Measurements from ENCODE around the gene IGFBP2. TPM values are rescaled to one million over a fixed set of nuclear protein-coding genes. Genes with fewer than 3 reads are reported as not detected.

Gene IGFBP2
- polyA plus RNA-seq, 1 donor (not counting 4 experiments of a cell fraction or from before 2014, with no cell fraction given), result 10.2 TPM

- peak; percentile 58 for FAIRE-seq
- Histone ChIP-seq H3K4me3 (ENCODE audit: control insufficient read depth in 2 of 3, extremely low read depth in 1 of 3, insufficient read depth in 2 of 3, low read depth in 1 of 3, low read length in 3 of 3) (peak overlapping the region in 2 of 3 experiments; percentile 27 to 34), H3K4me1 (ENCODE audit: control insufficient read depth, extremely low read depth, insufficient read depth, low read length) (peaks cover 42% of the 10 kb centered on the region), H4K20me1 (ENCODE audit: control insufficient read depth, extremely low read depth, insufficient read depth, low read length) (no peaks in the 10 kb centered on the region), H3K9me3 (ENCODE audit: control insufficient read depth, low read depth, low read length) (no peaks in the 10 kb centered on the region), H3K79me2 (ENCODE audit: control insufficient read depth, insufficient read depth, low read length) (no peaks in the 10 kb centered on the region), H3K36me3 (ENCODE audit: control insufficient read depth in 2 of 2, extremely low read depth in 1 of 2, insufficient read depth in 2 of 2, low read length in 2 of 2) (no peaks in the 10 kb centered on the region), H3K27me3 (ENCODE audit: control insufficient read depth, extremely low read depth, insufficient read depth, low read length) (no peaks in the 10 kb centered on the region), H3K9me1 (ENCODE audit: control insufficient read depth, extremely low read depth, insufficient read depth, low read length) (no peaks in the 10 kb centered on the region), H3K27ac (ENCODE audit: control insufficient read depth, insufficient read depth, low read length) (peak overlapping the region; percentile 48), H3K4me2 (ENCODE audit: control insufficient read depth, extremely low read depth, insufficient read depth, low read depth, low read length) (peak overlapping the region; percentile 44), H3K9ac (ENCODE audit: control insufficient read depth, extremely low read depth, insufficient read depth, low read length) (peak overlapping the region; percentile 34), H2AFZ (ENCODE audit: control insufficient read depth, low read length) (peak overlapping the region; percentile 96)
- dilution Hi-C loops (cut with MboI; ENCODE audit: extremely low pct_ligation_motif_present, low sequenced_read_pairs), result no loop called here
- no peak for DNase-seq (ENCODE audit: low read depth, low spot score)
- TF ChIP-seq, protein P1, sequence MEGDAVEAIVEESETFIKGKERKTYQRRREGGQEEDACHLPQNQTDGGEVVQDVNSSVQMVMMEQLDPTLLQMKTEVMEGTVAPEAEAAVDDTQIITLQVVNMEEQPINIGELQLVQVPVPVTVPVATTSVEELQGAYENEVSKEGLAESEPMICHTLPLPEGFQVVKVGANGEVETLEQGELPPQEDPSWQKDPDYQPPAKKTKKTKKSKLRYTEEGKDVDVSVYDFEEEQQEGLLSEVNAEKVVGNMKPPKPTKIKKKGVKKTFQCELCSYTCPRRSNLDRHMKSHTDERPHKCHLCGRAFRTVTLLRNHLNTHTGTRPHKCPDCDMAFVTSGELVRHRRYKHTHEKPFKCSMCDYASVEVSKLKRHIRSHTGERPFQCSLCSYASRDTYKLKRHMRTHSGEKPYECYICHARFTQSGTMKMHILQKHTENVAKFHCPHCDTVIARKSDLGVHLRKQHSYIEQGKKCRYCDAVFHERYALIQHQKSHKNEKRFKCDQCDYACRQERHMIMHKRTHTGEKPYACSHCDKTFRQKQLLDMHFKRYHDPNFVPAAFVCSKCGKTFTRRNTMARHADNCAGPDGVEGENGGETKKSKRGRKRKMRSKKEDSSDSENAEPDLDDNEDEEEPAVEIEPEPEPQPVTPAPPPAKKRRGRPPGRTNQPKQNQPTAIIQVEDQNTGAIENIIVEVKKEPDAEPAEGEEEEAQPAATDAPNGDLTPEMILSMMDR (optimal IDR thresholded peaks at IDR 0.05 in 1 of 3, IDR thresholded peaks at IDR 0.05 in 1 of 3, conservative IDR thresholded peaks at IDR 0.05 in 1 of 3; ENCODE audit: extremely low read depth in 1 of 3, insufficient read depth in 2 of 3, low read length in 3 of 3), result no peak
These were observed 77.5 kb downstream of the IGFBP2 start for GRCh38 chr2:216710551-216711301.

DNA sequence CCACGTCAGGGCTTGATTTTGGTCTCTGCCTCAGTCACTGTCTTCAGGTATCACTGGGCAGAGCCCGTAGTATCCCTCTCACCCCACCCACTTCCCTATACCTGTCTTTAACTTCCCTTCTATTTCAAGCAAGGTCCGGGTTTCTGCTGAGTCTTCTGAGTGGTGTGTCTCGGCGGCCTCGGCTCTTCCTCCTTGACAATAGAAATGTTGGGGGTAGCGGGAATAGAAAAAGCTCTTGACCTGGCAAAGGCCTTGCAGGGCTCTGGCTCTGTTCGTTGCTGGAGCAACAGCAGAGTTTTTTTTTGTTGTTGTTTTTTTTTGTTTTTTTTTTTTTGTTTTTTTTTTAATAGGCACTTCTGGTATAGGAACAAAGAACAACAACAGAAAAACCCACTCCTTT lies 78.1 kb downstream of the IGFBP2 start:
- H3K27me3 ChIP-seq (ENCODE audit: control insufficient read depth, extremely low read depth, insufficient read depth, low read length), result no peaks in the 10 kb centered on the region
- H3K9me1 ChIP-seq (ENCODE audit: control insufficient read depth, extremely low read depth, insufficient read depth, low read length), result no peaks in the 10 kb centered on the region
- no peaks in the 10 kb centered on the region for H3K36me3 ChIP-seq (ENCODE audit: control insufficient read depth in 2 of 2, extremely low read depth in 1 of 2, insufficient read depth in 2 of 2, low read length in 2 of 2)
- peak overlapping the region; percentile 34 for H3K9ac ChIP-seq (ENCODE audit: control insufficient read depth, extremely low read depth, insufficient read depth, low read length)
- H2AFZ ChIP-seq (ENCODE audit: control insufficient read depth, low read length), result peak overlapping the region; percentile 96
- H3K4me2 ChIP-seq (ENCODE audit: control insufficient read depth, extremely low read depth, insufficient read depth, low read depth, low read length), result peak overlapping the region; percentile 44
- TF ChIP-seq EZH2 (IDR thresholded peaks at IDR 0.05; ENCODE audit: low read length), result no peak
- TF ChIP-seq, protein P1 (optimal IDR thresholded peaks at IDR 0.05 in 1 of 3, IDR thresholded peaks at IDR 0.05 in 1 of 3, conservative IDR thresholded peaks at IDR 0.05 in 1 of 3; ENCODE audit: extremely low read depth in 1 of 3, insufficient read depth in 2 of 3, low read length in 3 of 3), result no peak
- no peaks in the 10 kb centered on the region for H4K20me1 ChIP-seq (ENCODE audit: control insufficient read depth, extremely low read depth, insufficient read depth, low read length)
- H3K27ac ChIP-seq (ENCODE audit: control insufficient read depth, insufficient read depth, low read length), result peak overlapping the region; percentile 48
- peaks cover 47% of the 10 kb centered on the region for H3K4me1 ChIP-seq (ENCODE audit: control insufficient read depth, extremely low read depth, insufficient read depth, low read length)
- dilution Hi-C loops (cut with MboI; ENCODE audit: extremely low pct_ligation_motif_present, low sequenced_read_pairs), result no loop called here
- FAIRE-seq (no peak), DNase-seq (ENCODE audit: low read depth, low spot score) (no peak)
- H3K4me3 ChIP-seq (ENCODE audit: control insufficient read depth in 2 of 3, extremely low read depth in 1 of 3, insufficient read depth in 2 of 3, low read depth in 1 of 3, low read length in 3 of 3), result peak overlapping the region in 2 of 3 experiments; percentile 27 to 34
- H3K79me2 ChIP-seq (ENCODE audit: control insufficient read depth, insufficient read depth, low read length), result no peaks in the 10 kb centered on the region
- H3K9me3 ChIP-seq (ENCODE audit: control insufficient read depth, low read depth, low read length), result no peaks in the 10 kb centered on the region

Measured in keratinocyte (primary cell).